Mucosa of stomach (tissue), 1 donor: ENCODE data around the gene NKAIN2.
"Not testable (repeated sequence)": the region's sequence is repeated elsewhere in the genome, so short reads cannot be mapped to it uniquely, and the experiment has no call there.

Source experiments
- H3K27me3 ChIP-seq: one replicate; pipeline ENCODE4 v1.7.0; 2013; ENCODE audit warnings: mild to moderate bottlenecking, low read length; ENCODE audit not compliant: control insufficient read depth, insufficient read depth
- H3K36me3 ChIP-seq: one replicate; pipeline ENCODE4 v1.7.0; 2013; ENCODE audit warnings: low read length; ENCODE audit not compliant: control insufficient read depth, insufficient read depth
- H3K4me1 ChIP-seq: one replicate; pipeline ENCODE4 v1.7.0; 2013; ENCODE audit warnings: mild to moderate bottlenecking, low read length; ENCODE audit not compliant: control insufficient read depth, insufficient read depth
- H3K4me3 ChIP-seq: one replicate; pipeline ENCODE4 v1.7.0; 2013; ENCODE audit warnings: low read length
- H3K9ac ChIP-seq: one replicate; pipeline ENCODE4 v1.7.0; 2013; ENCODE audit warnings: mild to moderate bottlenecking, low read length, moderate library complexity
- H3K9me3 ChIP-seq: one replicate; pipeline ENCODE4 v1.7.0; 2013; ENCODE audit warnings: mild to moderate bottlenecking, low read length, moderate library complexity; ENCODE audit not compliant: control insufficient read depth
- donor health status: Pancreatic carcinoma.

Gene NKAIN2

DNA sequence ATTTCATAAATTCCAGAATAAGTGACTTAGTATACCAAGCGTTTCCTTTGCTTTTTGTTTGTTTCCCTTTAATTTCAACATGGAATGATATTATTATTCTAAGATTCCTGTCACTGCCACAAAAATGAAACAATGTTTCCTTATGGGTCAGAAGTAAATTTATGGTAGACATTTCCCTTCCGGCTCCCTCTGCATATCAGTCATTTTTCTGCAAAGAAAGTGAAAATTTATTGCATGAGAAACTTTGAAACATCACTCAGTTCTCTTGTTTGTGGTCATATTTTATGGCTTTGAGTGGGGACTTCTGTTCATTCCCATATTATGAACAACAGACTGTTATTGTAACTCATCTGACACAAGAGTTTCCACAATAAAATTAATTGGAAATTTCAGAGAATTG lies 97.8 kb downstream of the NKAIN2 start:
- Histone ChIP-seq H3K36me3 (no peaks in the 10 kb centered on the region), H3K4me1 (no peaks in the 10 kb centered on the region), H3K4me3 (no peak overlapping the region), H3K9me3 (no peaks in the 10 kb centered on the region), H3K9ac (no peak overlapping the region), H3K27me3 (no peaks in the 10 kb centered on the region)

- Histone ChIP-seq H3K9me3 (no peaks in the 10 kb centered on the region), H3K4me3 (no peak overlapping the region), H3K9ac (no peak overlapping the region), H3K27me3 (no peaks in the 10 kb centered on the region), H3K4me1 (no peaks in the 10 kb centered on the region), H3K36me3 (no peaks in the 10 kb centered on the region)
Observed at GRCh38 chr6:123902738-123903313, 99.2 kb downstream of the NKAIN2 start.

- Histone ChIP-seq H3K4me3 (no peak overlapping the region), H3K36me3 (no peaks in the 10 kb centered on the region), H3K27me3 (no peaks in the 10 kb centered on the region), H3K9me3 (no peaks in the 10 kb centered on the region), H3K4me1 (no peaks in the 10 kb centered on the region), H3K9ac (no peak overlapping the region)
Observed at GRCh38 chr6:123904228-123904627, 100.6 kb downstream of the NKAIN2 start.

- no peaks in the 10 kb centered on the region for H3K4me1 ChIP-seq
- H3K9me3 ChIP-seq: no peaks in the 10 kb centered on the region
- H3K4me3 ChIP-seq: no peak overlapping the region
- no peaks in the 10 kb centered on the region for H3K36me3 ChIP-seq
- H3K27me3 ChIP-seq: no peaks in the 10 kb centered on the region
- H3K9ac ChIP-seq: no peak overlapping the region
Observed at GRCh38 chr6:123908797-123909196, 105.1 kb downstream of the NKAIN2 start.

- no peaks in the 10 kb centered on the region for H3K4me1 ChIP-seq
- H3K36me3 ChIP-seq: no peaks in the 10 kb centered on the region
- no peaks in the 10 kb centered on the region for H3K27me3 ChIP-seq
- no peak overlapping the region for H3K4me3 ChIP-seq
- no peak overlapping the region for H3K9ac ChIP-seq
- no peaks in the 10 kb centered on the region for H3K9me3 ChIP-seq
Observed at GRCh38 chr6:123909989-123910388, 106.3 kb downstream of the NKAIN2 start.

- Histone ChIP-seq H3K4me3 (no peak overlapping the region), H3K4me1 (no peaks in the 10 kb centered on the region), H3K9ac (no peak overlapping the region), H3K36me3 (no peaks in the 10 kb centered on the region), H3K27me3 (no peaks in the 10 kb centered on the region), H3K9me3 (no peaks in the 10 kb centered on the region)
Observed at GRCh38 chr6:123913863-123914262, 110.2 kb downstream of the NKAIN2 start.

- not testable (repeated sequence) for H3K9ac ChIP-seq, H3K9me3 ChIP-seq, H3K4me3 ChIP-seq, H3K4me1 ChIP-seq, H3K27me3 ChIP-seq, H3K36me3 ChIP-seq
Observed at GRCh38 chr6:123923379-123923778, 119.7 kb downstream of the NKAIN2 start.

DNA sequence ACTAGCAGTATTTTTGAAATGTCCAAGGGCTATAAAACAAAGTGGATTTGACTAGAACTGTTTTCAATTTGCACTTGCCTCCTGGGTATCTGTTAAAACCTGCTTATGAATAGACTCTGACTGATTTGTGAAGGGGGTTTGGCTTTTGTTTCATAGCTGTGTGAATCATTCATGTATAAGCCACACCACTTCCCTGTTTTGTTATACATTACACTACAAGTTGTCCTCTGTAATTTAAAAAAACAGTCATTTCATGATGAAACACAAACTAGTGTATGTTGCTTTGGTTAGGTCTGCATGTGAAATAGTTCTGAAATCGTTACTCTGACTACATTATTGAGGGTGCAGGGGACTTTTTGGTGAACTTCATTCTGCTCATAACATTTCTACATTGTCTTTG lies 121.7 kb downstream of the NKAIN2 start:
- no peaks in the 10 kb centered on the region for H3K27me3 ChIP-seq
- no peak overlapping the region for H3K4me3 ChIP-seq
- no peak overlapping the region for H3K9ac ChIP-seq
- no peaks in the 10 kb centered on the region for H3K9me3 ChIP-seq
- H3K36me3 ChIP-seq: no peaks in the 10 kb centered on the region
- no peaks in the 10 kb centered on the region for H3K4me1 ChIP-seq

DNA sequence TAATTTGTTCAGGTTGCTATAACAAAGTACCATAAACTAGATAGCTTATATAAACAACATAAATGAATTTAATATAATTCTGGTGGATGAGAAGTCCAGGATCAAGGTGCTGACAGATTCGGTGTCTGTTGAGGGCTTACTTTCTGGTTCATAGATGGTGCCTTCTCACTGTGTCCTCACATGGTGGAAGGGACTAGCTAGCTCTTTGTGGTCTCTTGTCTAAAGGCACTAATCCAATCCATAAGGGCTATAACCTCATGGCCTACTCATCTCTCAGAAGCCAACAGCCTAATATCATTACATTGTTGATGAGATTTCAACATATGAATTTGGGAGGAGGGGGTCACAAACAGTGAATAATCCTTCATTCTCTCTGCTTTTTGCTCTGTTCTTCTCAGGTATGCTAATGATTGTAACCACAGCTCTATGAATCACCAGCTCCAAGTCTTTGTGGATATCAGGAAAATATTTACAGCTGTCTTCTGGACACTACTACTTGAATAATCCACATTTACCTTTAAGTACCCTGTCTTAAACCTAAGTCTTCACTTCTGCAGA lies 122.3 kb downstream of the NKAIN2 start:
- Histone ChIP-seq H3K27me3 (no peaks in the 10 kb centered on the region), H3K4me1 (no peaks in the 10 kb centered on the region), H3K9me3 (no peaks in the 10 kb centered on the region), H3K36me3 (no peaks in the 10 kb centered on the region), H3K4me3 (no peak overlapping the region), H3K9ac (no peak overlapping the region)

DNA sequence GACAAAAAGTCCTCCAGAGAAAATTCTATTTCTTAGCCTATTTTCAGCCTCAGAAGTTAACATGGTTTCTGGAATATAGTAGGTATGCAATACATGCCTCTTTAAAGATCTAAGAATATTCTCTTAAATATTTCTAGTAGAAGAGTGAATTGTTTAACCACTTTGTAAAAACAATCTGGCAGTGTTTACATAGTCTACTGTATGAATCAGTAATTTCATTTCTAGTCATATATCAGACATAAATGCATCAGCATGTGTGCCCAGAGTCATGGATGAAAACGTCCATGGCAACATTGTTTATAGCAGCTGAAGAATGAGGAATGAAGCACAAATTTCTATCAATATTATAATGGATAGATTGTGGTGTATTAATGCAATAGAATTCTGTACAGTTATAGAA lies 124.9 kb downstream of the NKAIN2 start:
- Histone ChIP-seq H3K4me1 (no peaks in the 10 kb centered on the region), H3K36me3 (no peaks in the 10 kb centered on the region), H3K9me3 (no peaks in the 10 kb centered on the region), H3K9ac (no peak overlapping the region), H3K4me3 (no peak overlapping the region), H3K27me3 (no peaks in the 10 kb centered on the region)

DNA sequence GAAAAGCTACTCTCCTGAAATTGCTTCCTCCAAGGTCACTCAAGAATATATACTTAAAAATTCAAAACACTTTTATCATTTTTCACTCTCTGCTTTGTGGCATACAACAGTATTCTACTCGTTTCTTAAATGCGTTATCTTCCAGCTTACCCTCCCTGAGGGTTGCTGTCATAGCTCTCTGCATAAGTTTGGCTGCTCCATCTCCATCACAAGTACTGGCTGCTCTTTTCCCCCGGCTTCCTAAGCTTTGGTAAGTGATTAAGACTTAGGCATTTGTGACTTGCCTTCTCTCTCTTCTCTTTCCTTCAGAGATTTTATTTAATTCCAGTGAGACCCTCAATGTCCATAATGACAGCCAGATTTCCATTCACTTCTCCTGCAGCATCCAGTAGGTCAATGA lies 128.3 kb downstream of the NKAIN2 start:
- H3K27me3 ChIP-seq: no peaks in the 10 kb centered on the region
- no peaks in the 10 kb centered on the region for H3K9me3 ChIP-seq
- no peak overlapping the region for H3K4me3 ChIP-seq
- H3K9ac ChIP-seq: no peak overlapping the region
- H3K4me1 ChIP-seq: no peaks in the 10 kb centered on the region
- H3K36me3 ChIP-seq: no peaks in the 10 kb centered on the region

- H3K4me1 ChIP-seq: no peaks in the 10 kb centered on the region
- no peaks in the 10 kb centered on the region for H3K9me3 ChIP-seq
- H3K36me3 ChIP-seq: no peaks in the 10 kb centered on the region
- H3K9ac ChIP-seq: no peak overlapping the region
- no peaks in the 10 kb centered on the region for H3K27me3 ChIP-seq
- no peak overlapping the region for H3K4me3 ChIP-seq
Observed at GRCh38 chr6:123940551-123940950, 136.9 kb downstream of the NKAIN2 start.

- no peaks in the 10 kb centered on the region for H3K27me3 ChIP-seq
- H3K9me3 ChIP-seq: no peaks in the 10 kb centered on the region
- no peak overlapping the region for H3K4me3 ChIP-seq
- no peaks in the 10 kb centered on the region for H3K4me1 ChIP-seq
- no peaks in the 10 kb centered on the region for H3K36me3 ChIP-seq
- H3K9ac ChIP-seq: no peak overlapping the region
Observed at GRCh38 chr6:123941855-123942254, 138.2 kb downstream of the NKAIN2 start.
